A549 treated with CORT108297 at 1 μM for 4 hours (cell line): Measurements from ENCODE around the gene BACH1. TPM values are rescaled to one million over a fixed set of nuclear protein-coding genes. Genes with fewer than 3 reads are reported as not detected.

Experiments used
- total RNA-seq: library from RNA; stranded (reverse); fragments of 200-300 nt; extraction: Qiagen RNA extraction; gene quantifications from 5 replicates; pipeline ENCODE4 v1.2.3, GENCODE V29; 2022

BACH1 gene
- total RNA-seq: 5.1 to 7.3 TPM (median 6.7 TPM) in 5 replicates

DNA sequence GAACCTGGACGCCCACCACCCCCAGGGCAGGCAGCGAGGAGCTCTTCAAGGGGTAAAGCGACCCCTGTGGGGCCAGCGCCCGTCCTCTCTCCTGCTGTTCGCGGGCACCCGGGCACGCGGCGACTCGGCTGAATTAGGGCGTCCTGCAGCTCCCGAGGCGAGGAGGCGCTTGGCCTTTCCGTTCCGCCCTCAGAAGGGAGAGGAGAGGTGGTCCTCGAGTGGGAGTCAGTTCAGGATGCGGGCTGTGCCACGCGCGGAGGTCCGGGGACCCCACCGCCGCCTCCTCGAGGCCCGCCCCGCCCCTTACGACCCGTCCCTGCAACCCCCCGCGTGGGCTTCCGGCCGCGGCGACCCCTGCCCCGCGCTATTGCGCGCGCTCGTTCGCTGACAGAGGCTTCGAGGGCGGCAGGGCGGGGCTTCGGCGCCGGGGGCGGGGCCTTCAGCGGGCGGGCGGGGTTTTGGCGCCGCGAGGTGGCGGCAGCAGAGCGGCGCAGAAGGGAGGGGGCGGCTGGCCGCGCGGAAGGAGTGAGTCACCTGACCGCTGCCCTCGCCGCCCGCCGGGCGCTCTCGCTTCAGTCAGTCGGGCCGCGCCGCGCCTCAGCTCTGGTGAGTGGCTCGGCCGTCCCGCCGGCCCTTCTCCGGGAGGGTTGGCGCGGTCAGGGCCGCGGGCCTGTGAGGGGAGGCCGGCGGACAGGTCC lies at the start of gene BACH1:
Gene BACH1 (plus strand): TSS at position 575 of the 698 bp plus-strand sequence. CDS start 22,359 bp downstream, outside the sequence.

Other genes starting within 250 kb of the BACH1 start
- 168 to 217 TPM (median 177 TPM) in 5 replicates for gene CCT8, start 225.3 kb upstream of the BACH1 start, total RNA-seq
- 1.5 to 2.2 TPM (median 1.8 TPM) in 5 replicates for gene MAP3K7CL, start 168.3 kb upstream of the BACH1 start, total RNA-seq